Vagina (tissue), 2 donors: ENCODE data around the gene MAVS. TPM values are rescaled to one million over a fixed set of nuclear protein-coding genes. Genes with fewer than 3 reads are reported as not detected.
A peak's percentile ranks its signal among the peaks of the same experiment; 100 is the strongest.

Experiments
- DNase-seq, 2 donors: peaks; one replicate each; pipeline ENCODE4 v3.0.0-alpha.2; 2017; ENCODE audit errors: extremely low spot score in 2 of 2
- H3K27ac ChIP-seq: fragments of 200-600 bp; sonication (generic); one replicate; pipeline ENCODE4 v1.5.1; 2019
- H3K27me3 ChIP-seq: fragments of 200-600 bp; sonication (generic); one replicate; pipeline ENCODE4 v1.5.1; 2019
- H3K36me3 ChIP-seq, 2 donors: fragments of 200-600 bp; sonication (generic); one replicate each; pipeline ENCODE4 v1.5.1; 2017 to 2019
- H3K4me1 ChIP-seq: fragments of 200-600 bp; sonication (generic); one replicate; pipeline ENCODE4 v1.5.1; 2019
- H3K4me3 ChIP-seq, 2 donors: fragments of 200-600 bp; sonication (generic); 1 replicate in 1 of 2; 2 replicates in 1 of 2; pipeline ENCODE4 v1.5.1; 2016 to 2019
- H3K9me3 ChIP-seq: fragments of 200-600 bp; sonication (generic); one replicate; pipeline ENCODE4 v1.5.1; 2019
- POLR2A ChIP-seq, 2 donors: fragments of 450-650 bp; IDR thresholded peaks; one replicate each; pipeline ENCODE4 v1.6.1; 2017; ENCODE audit warnings: antibody characterized with exemption in 2 of 2, mild to moderate bottlenecking in 2 of 2, moderate library complexity in 2 of 2
- POLR2AphosphoS5 ChIP-seq, 2 donors: sonication (generic); formaldehyde crosslinking; IDR thresholded peaks; one replicate each; pipeline ENCODE4 v1.9.0; 2017; ENCODE audit warnings: antibody characterized with exemption in 2 of 2, mild to moderate bottlenecking in 2 of 2, low read depth in 1 of 2; ENCODE audit not compliant: insufficient read depth in 1 of 2
- intact Hi-C: fragments of 100-400 bp; cut with DNase I; formaldehyde crosslinking; loops from one replicate; pipeline ENCODE4 v1.15.1; 2023
- total RNA-seq: library from RNA; depleted of rRNA; stranded (reverse); fragments of >200 nt; gene quantifications from one replicate; pipeline ENCODE4 v1.2.3, GENCODE V29; 2016
- TF ChIP-seq, protein P1 (sequence below), 3 experiments: fragments of 450-650 bp in 2 of 3; fragments of 200-600 bp in 1 of 3; sonication (generic) in 1 of 3; IDR thresholded peaks; one replicate each; pipeline ENCODE4 v1.5.1; 2017 to 2019; ENCODE audit warnings: antibody characterized with exemption in 3 of 3, mild to moderate bottlenecking in 2 of 3, moderate library complexity in 2 of 3

MAVS gene
- total RNA-seq, 1 donor from 2014 or later: 22.1 TPM

DNA sequence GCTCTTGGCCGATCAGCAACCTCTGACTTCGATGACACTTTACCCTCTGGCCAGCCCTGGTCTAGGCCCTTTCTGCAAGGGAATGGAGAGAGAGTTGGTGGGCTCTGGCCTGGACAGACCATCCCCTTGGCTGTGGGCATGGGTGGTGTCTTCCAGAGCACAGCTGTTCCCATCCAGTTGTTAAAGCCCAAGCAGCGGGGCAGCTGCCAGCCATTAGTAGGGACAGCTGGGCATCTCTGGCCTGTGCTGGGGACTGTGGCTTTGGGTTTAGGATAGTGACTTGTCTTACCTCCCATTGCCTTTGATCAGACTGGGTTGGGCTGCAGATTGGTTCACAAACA lies 47.8 kb upstream of the MAVS start:
- Histone ChIP-seq H3K27ac (peak overlapping the region; percentile 35), H3K4me3 (no peak overlapping the region), H3K36me3 (peaks cover 0 to 37% of the 10 kb centered on the region in 2 donors), H3K27me3 (no peaks in the 10 kb centered on the region), H3K4me1 (peaks cover 47% of the 10 kb centered on the region), H3K9me3 (no peaks in the 10 kb centered on the region)
- no peak for DNase-seq
- no peak for TF ChIP-seq POLR2AphosphoS5 (IDR thresholded peaks at IDR 0.05; ENCODE audit: insufficient read depth in 1 of 2, low read depth in 1 of 2)
- TF ChIP-seq, protein P1, sequence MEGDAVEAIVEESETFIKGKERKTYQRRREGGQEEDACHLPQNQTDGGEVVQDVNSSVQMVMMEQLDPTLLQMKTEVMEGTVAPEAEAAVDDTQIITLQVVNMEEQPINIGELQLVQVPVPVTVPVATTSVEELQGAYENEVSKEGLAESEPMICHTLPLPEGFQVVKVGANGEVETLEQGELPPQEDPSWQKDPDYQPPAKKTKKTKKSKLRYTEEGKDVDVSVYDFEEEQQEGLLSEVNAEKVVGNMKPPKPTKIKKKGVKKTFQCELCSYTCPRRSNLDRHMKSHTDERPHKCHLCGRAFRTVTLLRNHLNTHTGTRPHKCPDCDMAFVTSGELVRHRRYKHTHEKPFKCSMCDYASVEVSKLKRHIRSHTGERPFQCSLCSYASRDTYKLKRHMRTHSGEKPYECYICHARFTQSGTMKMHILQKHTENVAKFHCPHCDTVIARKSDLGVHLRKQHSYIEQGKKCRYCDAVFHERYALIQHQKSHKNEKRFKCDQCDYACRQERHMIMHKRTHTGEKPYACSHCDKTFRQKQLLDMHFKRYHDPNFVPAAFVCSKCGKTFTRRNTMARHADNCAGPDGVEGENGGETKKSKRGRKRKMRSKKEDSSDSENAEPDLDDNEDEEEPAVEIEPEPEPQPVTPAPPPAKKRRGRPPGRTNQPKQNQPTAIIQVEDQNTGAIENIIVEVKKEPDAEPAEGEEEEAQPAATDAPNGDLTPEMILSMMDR (IDR thresholded peaks at IDR 0.05): no peak
- no peak for TF ChIP-seq POLR2A (IDR thresholded peaks at IDR 0.05)
- intact Hi-C loops: no loop called here

DNA sequence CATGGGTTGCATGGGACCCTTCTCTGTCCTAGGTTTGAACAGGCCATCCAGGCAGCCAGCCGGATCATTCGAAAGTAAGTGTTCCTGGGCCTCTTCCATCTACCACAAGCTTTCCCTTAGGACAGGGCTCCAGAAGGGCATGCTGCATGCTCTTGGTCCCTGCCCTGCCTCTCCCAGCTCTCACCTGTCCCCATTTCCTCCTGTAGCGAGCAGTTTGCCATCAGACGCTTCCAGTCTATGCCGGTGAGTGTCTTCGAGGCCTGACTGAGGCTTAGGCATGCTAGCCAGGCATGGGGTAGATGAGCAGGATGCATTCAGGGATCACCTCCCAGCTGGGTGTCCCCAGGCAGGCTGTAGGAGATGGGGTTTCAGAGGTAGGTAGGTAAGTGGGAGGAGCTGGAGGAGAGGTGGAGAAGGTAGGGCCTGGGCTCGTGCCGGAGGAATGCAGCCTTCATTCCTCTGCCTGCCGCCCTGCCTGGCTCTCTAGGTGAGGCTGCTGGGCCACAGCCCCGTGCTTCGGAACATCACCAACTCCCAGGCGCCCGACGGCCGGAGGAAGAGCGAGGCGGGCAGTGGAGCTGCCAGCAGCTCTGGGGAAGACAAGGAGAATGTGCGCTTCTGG lies 46.3 kb upstream of the MAVS start:
- Histone ChIP-seq H3K27me3 (no peaks in the 10 kb centered on the region), H3K4me3 (no peak overlapping the region), H3K9me3 (no peaks in the 10 kb centered on the region), H3K4me1 (peaks cover 49% of the 10 kb centered on the region), H3K36me3 (peaks cover 0 to 46% of the 10 kb centered on the region in 2 donors), H3K27ac (peak overlapping the region; percentile 35)
- intact Hi-C loops: no loop called here
- no peak for DNase-seq
- TF ChIP-seq POLR2A (IDR thresholded peaks at IDR 0.05) (no peak), POLR2AphosphoS5 (IDR thresholded peaks at IDR 0.05; ENCODE audit: insufficient read depth in 1 of 2, low read depth in 1 of 2) (no peak)
- TF ChIP-seq, protein P1 (IDR thresholded peaks at IDR 0.05): no peak

DNA sequence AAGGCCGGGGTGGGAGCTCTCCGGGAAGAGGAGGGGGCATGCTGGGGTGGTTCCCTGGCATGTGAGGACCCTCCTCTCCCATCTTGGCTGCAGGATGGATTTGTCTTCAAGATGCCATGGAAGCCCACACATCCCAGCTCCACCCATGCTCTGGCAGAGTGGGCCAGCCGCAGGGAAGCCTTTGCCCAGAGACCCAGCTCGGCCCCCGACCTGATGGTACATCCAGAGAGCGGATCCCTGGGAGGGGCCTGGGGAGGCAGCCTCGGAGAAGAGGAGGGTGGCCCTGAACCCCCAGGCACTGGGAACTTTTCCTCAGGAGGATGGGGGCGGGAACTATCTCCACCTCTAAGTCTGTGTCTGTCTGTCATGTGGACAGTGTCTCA lies 45.8 kb upstream of the MAVS start:
- no peak overlapping the region for H3K4me3 ChIP-seq
- H3K27me3 ChIP-seq: no peaks in the 10 kb centered on the region
- peaks cover 53% of the 10 kb centered on the region for H3K4me1 ChIP-seq
- TF ChIP-seq POLR2AphosphoS5 (IDR thresholded peaks at IDR 0.05; ENCODE audit: insufficient read depth in 1 of 2, low read depth in 1 of 2): no peak
- TF ChIP-seq, protein P1 (IDR thresholded peaks at IDR 0.05): no peak
- TF ChIP-seq POLR2A (IDR thresholded peaks at IDR 0.05): no peak
- H3K9me3 ChIP-seq: no peaks in the 10 kb centered on the region
- intact Hi-C loops: no loop called here
- peaks cover 0 to 46% of the 10 kb centered on the region in 2 donors for H3K36me3 ChIP-seq
- DNase-seq: no peak
- H3K27ac ChIP-seq: no peak overlapping the region

GRCh38 chr20:3801299-3801698 lies 45.3 kb upstream of the MAVS start:
- H3K9me3 ChIP-seq: no peaks in the 10 kb centered on the region
- no peak overlapping the region for H3K27ac ChIP-seq
- intact Hi-C loops: no loop called here
- no peak overlapping the region for H3K4me3 ChIP-seq
- peaks cover 56% of the 10 kb centered on the region for H3K4me1 ChIP-seq
- TF ChIP-seq, protein P1 (IDR thresholded peaks at IDR 0.05): no peak
- TF ChIP-seq POLR2AphosphoS5 (IDR thresholded peaks at IDR 0.05; ENCODE audit: insufficient read depth in 1 of 2, low read depth in 1 of 2): no peak
- TF ChIP-seq POLR2A (IDR thresholded peaks at IDR 0.05): no peak
- peaks cover 0 to 46% of the 10 kb centered on the region in 2 donors for H3K36me3 ChIP-seq
- H3K27me3 ChIP-seq: no peaks in the 10 kb centered on the region
- DNase-seq: no peak

GRCh38 chr20:3801846-3802245 lies 44.8 kb upstream of the MAVS start:
- H3K27me3 ChIP-seq: no peaks in the 10 kb centered on the region
- no peak overlapping the region for H3K27ac ChIP-seq
- H3K9me3 ChIP-seq: no peaks in the 10 kb centered on the region
- H3K4me3 ChIP-seq: no peak overlapping the region
- intact Hi-C loops: no loop called here
- TF ChIP-seq POLR2A (IDR thresholded peaks at IDR 0.05) (no peak), POLR2AphosphoS5 (IDR thresholded peaks at IDR 0.05; ENCODE audit: insufficient read depth in 1 of 2, low read depth in 1 of 2) (no peak)
- TF ChIP-seq, protein P1 (IDR thresholded peaks at IDR 0.05): no peak
- no peak for DNase-seq
- peaks cover 0 to 46% of the 10 kb centered on the region in 2 donors for H3K36me3 ChIP-seq
- peaks cover 56% of the 10 kb centered on the region for H3K4me1 ChIP-seq
